NCI-H1694 (cell line): ENCODE results near the gene UTP14C.
"Not testable (repeated sequence)": the region's sequence is repeated elsewhere in the genome, so short reads cannot be mapped to it uniquely, and the experiment has no call there.

ENCODE experiments used
- DNase-seq: peaks from one replicate; lab custom pipeline; 2025; lab: John Stamatoyannopoulos, UW

The UTP14C gene

GRCh38 chr13:52024481-52024880, at the start of gene UTP14C:
Gene UTP14C, plus strand, starts transcription at chr13:52024691. Its CDS starts 4,114 bp downstream, at chr13:52028805.
- no peak for DNase-seq

- no peak for DNase-seq
Observed at GRCh38 chr13:51976423-51976822, 48.1 kb upstream of the UTP14C start.

GRCh38 chr13:51976890-51977289, 47.6 kb upstream of the UTP14C start:
- DNase-seq, result no peak

- DNase-seq, result no peak
Observed at GRCh38 chr13:51977625-51978024, 46.9 kb upstream of the UTP14C start.

- no peak for DNase-seq
Observed at GRCh38 chr13:51978796-51979556, 45.5 kb upstream of the UTP14C start.

- no peak for DNase-seq
Observed at GRCh38 chr13:51980908-51981307, 43.6 kb upstream of the UTP14C start.

- DNase-seq, result no peak
Observed at GRCh38 chr13:51981355-51981754, 43.1 kb upstream of the UTP14C start.

- not testable (repeated sequence) for DNase-seq
Observed at GRCh38 chr13:51983292-51983691, 41.2 kb upstream of the UTP14C start.

- DNase-seq, result not testable (repeated sequence)
Observed at GRCh38 chr13:51984904-51985303, 39.6 kb upstream of the UTP14C start.

GRCh38 chr13:51988988-51989618, 35.4 kb upstream of the UTP14C start:
- no peak for DNase-seq

GRCh38 chr13:51993713-51994112, 30.8 kb upstream of the UTP14C start:
- DNase-seq, result no peak

- DNase-seq, result no peak
Observed at GRCh38 chr13:51995677-51996551, 28.6 kb upstream of the UTP14C start.

- no peak for DNase-seq
Observed at GRCh38 chr13:51996641-51997040, 27.9 kb upstream of the UTP14C start.

- DNase-seq, result no peak
Observed at GRCh38 chr13:51997186-51997585, 27.3 kb upstream of the UTP14C start.

GRCh38 chr13:51997641-51998330, 26.7 kb upstream of the UTP14C start:
- DNase-seq, result no peak

GRCh38 chr13:51998723-51999509, 25.6 kb upstream of the UTP14C start:
- no peak for DNase-seq

- no peak for DNase-seq
Observed at GRCh38 chr13:51999510-51999911, 25.0 kb upstream of the UTP14C start.

- DNase-seq, result no peak
Observed at GRCh38 chr13:51999921-52000320, 24.6 kb upstream of the UTP14C start.

GRCh38 chr13:52001120-52001731, 23.3 kb upstream of the UTP14C start:
- peak; percentile 28 for DNase-seq

GRCh38 chr13:52002361-52002760, 22.1 kb upstream of the UTP14C start:
- DNase-seq, result no peak

GRCh38 chr13:52003541-52003940, 20.9 kb upstream of the UTP14C start:
- DNase-seq, result peak; percentile 13
